ENCODE measurements around the gene PID1. TPM values are rescaled to one million over a fixed set of nuclear protein-coding genes. Genes with fewer than 3 reads are reported as not detected.

The PID1 gene, protein sequence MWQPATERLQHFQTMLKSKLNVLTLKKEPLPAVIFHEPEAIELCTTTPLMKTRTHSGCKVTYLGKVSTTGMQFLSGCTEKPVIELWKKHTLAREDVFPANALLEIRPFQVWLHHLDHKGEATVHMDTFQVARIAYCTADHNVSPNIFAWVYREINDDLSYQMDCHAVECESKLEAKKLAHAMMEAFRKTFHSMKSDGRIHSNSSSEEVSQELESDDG
- total RNA-seq (2014; rRNA removed; shearing (Covaris generic); ENCODE audit: low replicate concordance): 55.1 and 63.3 TPM in 2 replicates

- DNase-seq: peak; percentile 65
- no peaks in the 10 kb centered on the region for H3K9me3 ChIP-seq
- H3K36me3 ChIP-seq: peaks cover 8% of the 10 kb centered on the region
- peak within 1 kb of the TSS; percentile 86 for H3K4me3 ChIP-seq
- no peaks in the 10 kb centered on the region for H3K27me3 ChIP-seq
Observed at GRCh38 chr2:229270551-229271410, at the start of gene PID1. TSS of gene PID1 (minus strand) at chr2:229271287. CDS start at chr2:229271043, 244 bp downstream.

- Histone ChIP-seq H3K4me3 (no peak overlapping the region), H3K9me3 (no peaks in the 10 kb centered on the region), H3K36me3 (no peaks in the 10 kb centered on the region), H3K27me3 (no peaks in the 10 kb centered on the region)
- DNase-seq: no peak
Observed at GRCh38 chr2:229319558-229319957, 48.5 kb upstream of the PID1 start.

GRCh38 chr2:229314117-229314516 is 43.0 kb upstream of the PID1 start:
- no peaks in the 10 kb centered on the region for H3K27me3 ChIP-seq
- H3K4me3 ChIP-seq: no peak overlapping the region
- DNase-seq: no peak
- peaks cover 2% of the 10 kb centered on the region; the same call in 1 of the 2 replicates for H3K9me3 ChIP-seq
- no peaks in the 10 kb centered on the region for H3K36me3 ChIP-seq

GRCh38 chr2:229313591-229313990 is 42.5 kb upstream of the PID1 start:
- Histone ChIP-seq H3K9me3 (peaks cover 2% of the 10 kb centered on the region; the same call in 1 of the 2 replicates), H3K4me3 (no peak overlapping the region), H3K27me3 (no peaks in the 10 kb centered on the region), H3K36me3 (no peaks in the 10 kb centered on the region)
- DNase-seq: no peak

GRCh38 chr2:229301237-229301636 is 30.1 kb upstream of the PID1 start:
- Histone ChIP-seq H3K36me3 (no peaks in the 10 kb centered on the region), H3K4me3 (no peak overlapping the region), H3K27me3 (no peaks in the 10 kb centered on the region), H3K9me3 (peaks cover 2% of the 10 kb centered on the region; the same call in 1 of the 2 replicates)
- DNase-seq: no peak

GRCh38 chr2:229300790-229301189 is 29.7 kb upstream of the PID1 start:
- Histone ChIP-seq H3K9me3 (peaks cover 2% of the 10 kb centered on the region; the same call in 1 of the 2 replicates), H3K36me3 (no peaks in the 10 kb centered on the region), H3K27me3 (no peaks in the 10 kb centered on the region), H3K4me3 (no peak overlapping the region)
- no peak for DNase-seq

DNA sequence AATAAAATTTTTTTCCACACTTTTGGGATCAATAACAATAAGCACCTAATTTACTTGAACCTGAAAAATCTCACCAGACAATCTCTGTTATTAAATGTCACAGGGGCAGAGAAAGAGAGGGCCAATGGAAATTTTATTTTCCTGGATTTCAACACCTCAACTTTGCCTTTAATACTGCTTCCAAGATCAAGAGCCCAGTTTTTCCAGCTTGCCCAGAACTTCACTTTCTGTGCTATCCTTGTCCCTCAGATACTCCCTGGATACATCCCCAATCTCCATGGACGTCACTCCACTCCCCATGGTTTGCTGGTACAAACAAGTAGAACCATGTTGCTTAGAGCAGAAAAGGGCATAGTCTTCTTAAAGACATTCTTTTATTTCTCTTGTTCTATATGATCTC is 29.3 kb upstream of the PID1 start:
- no peak for DNase-seq
- no peak overlapping the region for H3K4me3 ChIP-seq
- H3K36me3 ChIP-seq: no peaks in the 10 kb centered on the region
- peaks cover 2% of the 10 kb centered on the region; the same call in 1 of the 2 replicates for H3K9me3 ChIP-seq
- no peaks in the 10 kb centered on the region for H3K27me3 ChIP-seq

- no peaks in the 10 kb centered on the region for H3K27me3 ChIP-seq
- H3K4me3 ChIP-seq: no peak overlapping the region
- H3K36me3 ChIP-seq: no peaks in the 10 kb centered on the region
- no peaks in the 10 kb centered on the region; the same call in 1 of the 2 replicates for H3K9me3 ChIP-seq
- DNase-seq: no peak
Observed at GRCh38 chr2:229297247-229297646, 26.2 kb upstream of the PID1 start.

- H3K9me3 ChIP-seq: no peaks in the 10 kb centered on the region; the same call in 1 of the 2 replicates
- H3K27me3 ChIP-seq: no peaks in the 10 kb centered on the region
- H3K4me3 ChIP-seq: no peak overlapping the region
- H3K36me3 ChIP-seq: no peaks in the 10 kb centered on the region
- DNase-seq: no peak
Observed at GRCh38 chr2:229296536-229296935, 25.4 kb upstream of the PID1 start.

DNA sequence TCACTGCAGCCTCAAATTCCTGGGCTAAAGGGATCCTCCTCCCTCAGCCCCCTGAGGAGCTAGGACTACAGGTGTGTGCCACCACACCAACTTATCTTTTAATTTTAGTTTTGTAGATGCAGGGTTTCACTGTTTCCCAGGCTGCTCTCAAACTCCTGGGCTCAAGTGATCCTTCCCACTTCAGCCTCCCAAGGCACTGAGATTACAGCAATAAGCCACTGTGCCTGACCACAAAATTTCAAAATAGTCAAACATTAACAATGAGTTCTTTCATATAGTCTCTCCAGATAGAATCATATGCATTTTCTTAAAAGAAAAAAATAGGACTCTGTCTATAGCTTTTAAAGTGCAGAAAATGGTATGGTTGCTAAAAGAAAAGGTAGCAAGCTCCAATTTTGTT is 24.9 kb upstream of the PID1 start:
- Histone ChIP-seq H3K27me3 (no peaks in the 10 kb centered on the region), H3K4me3 (no peak overlapping the region), H3K9me3 (peaks cover under 1% of the 10 kb centered on the region), H3K36me3 (no peaks in the 10 kb centered on the region)
- no peak for DNase-seq

GRCh38 chr2:229287823-229288222 is 16.7 kb upstream of the PID1 start:
- no peak for DNase-seq
- Histone ChIP-seq H3K9me3 (peaks cover 16% of the 10 kb centered on the region), H3K4me3 (no peak overlapping the region), H3K27me3 (no peaks in the 10 kb centered on the region), H3K36me3 (no peaks in the 10 kb centered on the region)

DNA sequence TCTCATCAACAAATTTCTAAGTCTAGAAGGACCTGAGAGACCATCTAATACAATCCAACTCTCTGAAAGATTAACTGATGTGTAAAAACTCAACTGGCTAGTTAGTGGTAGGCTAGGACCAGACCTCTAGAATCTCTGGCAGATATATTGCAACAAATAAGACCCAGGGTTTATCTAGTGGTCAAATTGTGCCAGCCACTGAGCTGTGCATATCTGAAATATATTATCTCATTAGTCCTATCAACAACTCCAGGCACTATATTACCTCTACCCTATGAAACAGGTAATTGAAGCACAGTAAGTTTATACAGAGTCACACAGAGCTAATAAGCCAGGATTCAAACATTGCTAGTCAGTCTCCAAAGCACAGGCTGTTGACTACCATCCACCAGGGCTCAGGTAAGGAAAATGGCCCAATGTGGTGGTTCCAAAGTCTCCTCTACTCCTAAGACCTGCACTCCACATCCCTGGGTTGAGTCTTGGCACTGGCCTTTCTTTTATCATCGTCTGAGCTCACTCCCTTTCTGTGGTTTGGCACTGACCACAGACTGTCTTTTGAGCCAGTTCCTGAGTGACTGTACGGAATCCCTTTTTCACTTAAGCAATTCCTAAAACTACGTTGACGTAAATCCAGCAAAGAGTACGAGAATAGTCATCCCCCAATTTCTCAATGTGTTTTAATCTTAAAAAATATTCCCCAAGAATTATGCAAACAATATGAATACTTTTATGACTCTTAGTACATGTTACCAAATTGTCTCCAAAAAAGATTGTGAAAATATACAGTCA is 11.9 kb upstream of the PID1 start:
- Histone ChIP-seq H3K9me3 (peaks cover 4% of the 10 kb centered on the region; the same call in 1 of the 2 replicates), H3K27me3 (no peaks in the 10 kb centered on the region), H3K4me3 (no peak overlapping the region), H3K36me3 (no peaks in the 10 kb centered on the region)
- peak; percentile 88 for DNase-seq

DNA sequence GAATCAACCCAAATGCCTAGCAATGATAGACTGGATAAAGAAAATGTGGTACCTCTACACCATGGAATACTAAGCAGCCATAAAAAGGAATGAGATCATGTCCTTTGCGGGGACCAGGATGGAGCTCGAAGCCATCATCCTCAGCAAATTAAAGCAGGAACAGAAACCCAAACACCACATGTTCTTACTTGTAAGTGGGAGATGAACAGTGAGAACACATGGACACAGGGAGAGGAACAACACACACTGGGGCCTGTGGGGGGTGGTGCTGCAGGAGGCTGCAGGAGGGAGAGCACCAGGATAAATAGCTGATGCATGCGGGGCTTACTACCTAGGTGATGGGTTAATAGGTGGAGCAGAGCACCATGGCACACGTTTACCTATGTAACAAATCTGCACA is 8.4 kb upstream of the PID1 start:
- no peak for DNase-seq
- H3K4me3 ChIP-seq: no peak overlapping the region
- H3K9me3 ChIP-seq: no peaks in the 10 kb centered on the region
- H3K36me3 ChIP-seq: no peaks in the 10 kb centered on the region
- no peaks in the 10 kb centered on the region for H3K27me3 ChIP-seq

- Histone ChIP-seq H3K36me3 (no peaks in the 10 kb centered on the region), H3K4me3 (no peak overlapping the region), H3K27me3 (no peaks in the 10 kb centered on the region), H3K9me3 (no peaks in the 10 kb centered on the region)
- no peak for DNase-seq
Observed at GRCh38 chr2:229275506-229275905, 4.4 kb upstream of the PID1 start.

DNA sequence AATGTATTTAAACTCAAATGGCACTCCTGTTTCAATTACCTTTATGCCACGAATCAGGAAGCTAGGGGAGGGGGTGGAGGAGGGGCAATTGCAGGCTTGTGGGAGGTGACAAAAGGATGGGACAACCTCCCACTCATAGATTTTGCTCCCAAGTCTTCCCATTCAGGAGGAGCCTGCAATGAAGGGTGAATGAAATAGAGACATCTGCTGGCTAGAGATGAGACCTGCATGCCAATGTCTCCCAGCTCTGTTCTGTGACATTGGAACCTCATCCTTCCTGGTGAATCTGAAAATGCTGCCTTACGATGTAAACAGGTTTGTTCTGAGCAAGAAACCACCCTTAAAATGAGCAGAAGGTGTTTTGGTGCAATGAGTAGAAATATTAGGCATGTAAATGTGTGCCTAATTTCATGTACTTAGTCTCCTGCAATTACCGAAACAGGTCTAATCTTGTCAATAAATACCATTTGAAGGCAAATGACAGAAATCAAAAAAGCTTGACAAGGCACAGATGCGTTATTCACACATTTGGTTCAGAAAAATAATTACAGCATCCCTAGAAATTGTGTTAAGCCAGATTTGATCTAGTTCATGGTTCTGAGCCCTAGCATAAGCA is 2.7 kb upstream of the PID1 start:
- H3K9me3 ChIP-seq: no peaks in the 10 kb centered on the region

GRCh38 chr2:229273006-229273722 is 2.1 kb upstream of the PID1 start:
- H3K27me3 ChIP-seq: no peaks in the 10 kb centered on the region
- H3K9me3 ChIP-seq: no peaks in the 10 kb centered on the region
- H3K4me3 ChIP-seq: no peak overlapping the region
- H3K36me3 ChIP-seq: peaks cover 4% of the 10 kb centered on the region
- no peak for DNase-seq

More for the DNA sequence above, 2.7 kb upstream of the PID1 start:
- peak; percentile 50 for DNase-seq
- no peaks in the 10 kb centered on the region; the same call in 1 of the 2 replicates for H3K36me3 ChIP-seq
- no peak overlapping the region for H3K4me3 ChIP-seq
- no peaks in the 10 kb centered on the region for H3K27me3 ChIP-seq
